Sigmoid colon (tissue), 4 donors: ENCODE measurements around the gene INA.

Experiments
- POLR2A ChIP-seq, 2 donors: fragments of 450-650 bp; IDR thresholded peaks; one replicate each; pipeline ENCODE4 v1.6.1; 2016; ENCODE audit warnings: antibody characterized with exemption in 2 of 2, mild to moderate bottlenecking in 2 of 2, moderate library complexity in 2 of 2
- POLR2AphosphoS5 ChIP-seq, 4 donors: sonication (generic); formaldehyde crosslinking; IDR thresholded peaks; one replicate each; pipeline ENCODE4 v1.6.1; 2017; ENCODE audit warnings: antibody characterized with exemption in 4 of 4
- TF ChIP-seq, protein P1 (sequence below), 4 experiments: fragments of 450-650 bp in 3 of 4; fragments of 200-600 bp in 1 of 4; IDR thresholded peaks; one replicate each; pipeline ENCODE4 v1.5.1; 2016 to 2019; ENCODE audit warnings: antibody characterized with exemption in 4 of 4, mild to moderate bottlenecking in 3 of 4, moderate library complexity in 2 of 4

DNA sequence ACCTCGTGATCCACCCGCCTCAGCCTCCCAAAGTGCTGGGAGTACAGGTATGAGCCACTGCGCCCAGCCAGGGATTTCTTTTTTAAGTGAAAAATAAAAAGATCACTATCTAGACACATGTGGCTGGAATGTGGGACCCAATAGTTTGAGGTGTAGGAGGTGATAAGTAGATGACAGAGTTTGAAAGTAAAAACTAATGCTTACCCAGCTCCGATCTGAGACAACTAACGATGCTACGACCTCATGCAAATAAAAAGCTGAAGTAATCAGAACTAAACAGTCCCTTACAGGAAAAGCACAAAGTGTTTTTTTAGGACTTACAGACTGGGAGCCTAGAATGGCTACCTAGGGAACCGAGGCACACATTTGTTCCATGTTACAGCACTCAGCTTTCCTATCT is 51.0 kb downstream of the INA start:
- TF ChIP-seq, protein P1, sequence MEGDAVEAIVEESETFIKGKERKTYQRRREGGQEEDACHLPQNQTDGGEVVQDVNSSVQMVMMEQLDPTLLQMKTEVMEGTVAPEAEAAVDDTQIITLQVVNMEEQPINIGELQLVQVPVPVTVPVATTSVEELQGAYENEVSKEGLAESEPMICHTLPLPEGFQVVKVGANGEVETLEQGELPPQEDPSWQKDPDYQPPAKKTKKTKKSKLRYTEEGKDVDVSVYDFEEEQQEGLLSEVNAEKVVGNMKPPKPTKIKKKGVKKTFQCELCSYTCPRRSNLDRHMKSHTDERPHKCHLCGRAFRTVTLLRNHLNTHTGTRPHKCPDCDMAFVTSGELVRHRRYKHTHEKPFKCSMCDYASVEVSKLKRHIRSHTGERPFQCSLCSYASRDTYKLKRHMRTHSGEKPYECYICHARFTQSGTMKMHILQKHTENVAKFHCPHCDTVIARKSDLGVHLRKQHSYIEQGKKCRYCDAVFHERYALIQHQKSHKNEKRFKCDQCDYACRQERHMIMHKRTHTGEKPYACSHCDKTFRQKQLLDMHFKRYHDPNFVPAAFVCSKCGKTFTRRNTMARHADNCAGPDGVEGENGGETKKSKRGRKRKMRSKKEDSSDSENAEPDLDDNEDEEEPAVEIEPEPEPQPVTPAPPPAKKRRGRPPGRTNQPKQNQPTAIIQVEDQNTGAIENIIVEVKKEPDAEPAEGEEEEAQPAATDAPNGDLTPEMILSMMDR (IDR thresholded peaks at IDR 0.05): no peak
- TF ChIP-seq POLR2A (IDR thresholded peaks at IDR 0.05): no peak
- no peak for TF ChIP-seq POLR2AphosphoS5 (IDR thresholded peaks at IDR 0.05)
